ENCODE results near the gene SLC26A9.
A peak's percentile ranks its signal among the peaks of the same experiment; 100 is the strongest.
"Not testable (repeated sequence)": the region's sequence is repeated elsewhere in the genome, so short reads cannot be mapped to it uniquely, and the experiment has no call there.

The SLC26A9 gene

GRCh38 chr1:205923651-205924459 lies 19.4 kb downstream of the SLC26A9 start:
- FAIRE-seq, result no peak

- FAIRE-seq, result no peak
These were observed 20.4 kb downstream of the SLC26A9 start for GRCh38 chr1:205922806-205923205.

- no peak for FAIRE-seq
These were observed 20.9 kb downstream of the SLC26A9 start for GRCh38 chr1:205922314-205922713.

DNA sequence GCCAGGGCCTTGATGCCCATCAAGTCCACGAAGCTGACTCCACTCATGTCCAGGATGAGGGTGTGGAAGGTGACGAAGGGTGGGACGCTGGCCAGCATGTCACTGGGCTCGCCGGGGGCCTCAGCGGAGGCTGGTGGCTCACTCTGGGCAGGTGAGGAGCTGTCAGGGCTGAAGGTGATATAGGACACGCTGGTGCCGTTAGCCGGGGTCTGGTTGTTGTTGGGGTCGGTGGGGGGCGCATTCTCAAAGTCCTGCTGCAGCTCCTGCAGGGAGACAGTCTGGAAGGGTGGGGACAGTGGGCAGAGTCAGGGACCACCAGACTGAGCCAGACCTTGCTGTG lies 21.7 kb downstream of the SLC26A9 start:
- FAIRE-seq, result no peak

GRCh38 chr1:205920861-205921569 lies 22.2 kb downstream of the SLC26A9 start:
- FAIRE-seq, result no peak

DNA sequence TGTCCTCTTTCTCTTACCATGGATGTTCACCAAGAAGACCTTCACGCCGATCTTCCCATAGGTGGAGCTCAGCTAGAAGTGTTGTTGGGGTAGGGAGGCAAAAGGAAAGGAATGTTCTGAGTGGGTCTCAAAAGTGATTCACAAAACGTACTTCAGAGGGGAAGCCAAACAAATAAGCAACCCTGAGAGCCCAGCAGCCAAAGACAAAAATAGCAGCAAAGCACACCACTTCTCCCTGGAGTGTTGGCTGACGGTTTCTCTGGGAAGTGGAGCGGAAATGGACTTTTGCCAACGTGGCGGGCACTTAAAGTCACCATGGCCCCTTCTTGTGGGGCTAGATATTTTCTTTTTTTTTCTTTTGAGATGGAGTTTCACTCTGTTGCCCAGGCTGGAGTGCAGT lies 23.1 kb downstream of the SLC26A9 start:
- FAIRE-seq, result no peak

GRCh38 chr1:205918955-205919746 lies 24.1 kb downstream of the SLC26A9 start:
- peak; percentile 6 for FAIRE-seq

GRCh38 chr1:205917466-205918238 lies 25.6 kb downstream of the SLC26A9 start:
- FAIRE-seq, result no peak

DNA sequence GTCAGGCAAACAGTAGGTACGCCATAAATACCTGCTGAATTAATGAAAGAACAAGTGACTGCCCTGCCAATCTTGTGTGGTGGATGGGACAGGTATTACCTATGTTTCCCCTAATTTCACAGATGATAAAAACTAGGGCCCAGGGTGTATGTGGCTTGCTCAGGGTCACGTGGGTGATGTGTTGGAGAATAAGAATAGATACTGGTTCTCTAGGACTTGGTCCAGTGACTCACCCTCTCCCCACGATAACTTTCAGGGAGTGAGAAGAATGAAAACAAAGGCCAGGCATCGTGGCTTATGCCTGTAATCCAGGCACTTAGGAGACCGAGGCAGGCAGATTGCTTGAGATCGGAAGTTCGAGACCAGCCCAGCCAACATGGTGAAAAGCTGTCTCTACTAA lies 26.7 kb downstream of the SLC26A9 start:
- FAIRE-seq, result no peak

DNA sequence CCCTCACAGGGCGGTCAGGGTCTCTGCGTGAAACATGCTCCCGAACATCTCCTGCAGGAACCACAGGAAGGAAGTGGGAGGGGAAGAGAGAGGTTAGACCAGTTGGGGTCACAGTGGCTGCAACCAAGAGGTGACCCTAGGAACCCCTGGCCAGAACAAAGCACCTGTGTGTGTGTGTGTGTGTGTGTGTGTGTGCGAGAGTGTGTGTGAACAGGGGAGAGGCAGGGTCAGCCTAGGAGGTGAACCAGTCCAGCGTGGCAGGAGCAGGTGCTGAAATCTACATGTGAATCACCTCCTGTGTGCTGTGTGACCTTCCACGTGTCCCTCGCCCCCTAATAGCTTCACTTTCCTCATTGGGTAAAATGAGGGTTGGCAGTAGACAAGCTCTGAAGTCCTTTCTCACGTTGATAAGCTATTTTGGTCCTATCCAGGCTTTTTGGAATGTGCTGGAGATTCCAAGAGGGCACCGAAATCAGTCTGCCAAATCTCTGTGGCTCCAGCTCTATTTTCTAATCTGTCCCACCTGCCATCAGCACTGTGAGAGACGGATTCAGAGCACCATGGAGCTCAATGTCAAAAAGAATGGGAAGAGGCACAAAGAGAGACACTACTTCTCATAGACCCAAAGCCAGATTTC lies 27.8 kb downstream of the SLC26A9 start:
- FAIRE-seq, result no peak

GRCh38 chr1:205914730-205915129 lies 28.5 kb downstream of the SLC26A9 start:
- FAIRE-seq, result no peak

- no peak for FAIRE-seq
These were observed 29.1 kb downstream of the SLC26A9 start for GRCh38 chr1:205914155-205914507.

DNA sequence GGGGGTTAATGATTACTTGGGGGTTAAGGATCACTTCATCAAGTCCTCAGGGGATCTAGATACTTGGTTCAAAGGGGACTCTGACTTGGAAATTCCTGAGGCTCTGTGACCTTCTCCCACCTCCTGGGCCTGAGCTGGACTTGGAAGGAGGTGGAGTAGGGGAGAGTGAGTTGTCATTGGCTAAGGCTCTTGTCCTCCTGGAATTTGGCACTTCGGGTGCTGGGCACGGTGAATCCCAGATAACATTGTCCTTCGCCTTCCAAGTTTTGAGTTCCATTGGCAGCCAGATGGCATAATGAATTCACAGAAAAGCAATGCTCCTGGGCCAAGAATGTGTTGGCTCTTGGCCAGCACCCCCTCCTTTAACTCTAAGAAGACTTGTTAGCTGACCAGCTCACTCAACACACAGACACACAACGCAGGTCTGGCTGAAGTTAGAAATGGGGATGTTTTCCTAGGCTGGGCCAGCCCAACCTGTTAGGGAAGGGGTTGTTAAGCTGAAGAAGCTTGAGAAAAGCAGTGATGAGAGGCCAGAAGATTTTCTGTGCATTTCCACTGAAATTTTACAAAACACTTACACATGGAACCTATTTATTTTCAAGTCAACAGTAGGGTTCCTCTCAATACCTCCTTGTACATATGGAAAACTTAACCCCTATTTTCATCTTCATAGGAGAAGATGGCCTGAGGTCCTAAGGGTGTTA lies 29.7 kb downstream of the SLC26A9 start:
- no peak for FAIRE-seq

- no peak for FAIRE-seq
These were observed 35.5 kb downstream of the SLC26A9 start for GRCh38 chr1:205907794-205908193.

- not testable (repeated sequence) for FAIRE-seq
These were observed 38.2 kb downstream of the SLC26A9 start for GRCh38 chr1:205905095-205905494.

DNA sequence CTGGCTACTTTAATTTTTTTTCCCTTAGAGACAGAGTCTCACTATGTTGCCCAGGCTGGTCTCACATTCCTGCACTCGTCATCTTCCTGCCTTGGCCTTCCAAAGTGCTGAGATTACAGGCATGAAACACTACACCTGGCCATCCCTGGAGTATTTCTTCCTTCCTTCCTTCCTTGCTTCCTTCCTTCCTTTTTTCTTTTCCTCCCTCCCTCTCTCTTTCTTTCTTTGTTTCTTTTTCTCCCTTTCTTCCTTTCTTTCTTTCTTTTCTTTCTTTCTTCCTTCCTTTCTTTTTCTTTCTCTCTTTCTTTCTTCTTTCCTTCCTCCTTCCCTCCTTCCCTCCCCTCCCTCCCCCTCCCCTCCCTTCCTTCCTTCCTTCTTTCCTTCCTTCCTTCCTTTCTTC lies 46.9 kb downstream of the SLC26A9 start:
- no peak for FAIRE-seq

GRCh38 chr1:205894119-205894518 lies 49.1 kb downstream of the SLC26A9 start:
- FAIRE-seq, result not testable (repeated sequence)

DNA sequence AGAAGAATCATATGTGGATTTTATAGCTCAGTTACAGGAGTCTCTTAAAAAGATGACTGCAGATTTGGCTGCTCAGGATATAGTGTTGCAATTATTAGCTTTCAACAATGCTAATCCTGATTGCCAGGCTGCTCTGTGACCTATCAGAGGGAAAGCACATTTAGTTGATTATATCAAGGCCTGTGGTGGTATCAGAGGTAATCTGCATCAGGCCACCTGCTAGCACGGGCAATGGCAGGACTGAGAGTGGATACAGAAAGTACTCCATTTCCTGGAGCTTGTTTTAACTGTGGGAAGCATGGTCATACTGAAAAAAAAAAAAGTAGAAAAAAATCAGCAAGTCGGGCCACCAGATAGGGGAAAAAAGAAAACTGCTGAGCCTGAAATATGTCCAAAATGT lies 51.1 kb downstream of the SLC26A9 start:
- FAIRE-seq, result not testable (repeated sequence)

DNA sequence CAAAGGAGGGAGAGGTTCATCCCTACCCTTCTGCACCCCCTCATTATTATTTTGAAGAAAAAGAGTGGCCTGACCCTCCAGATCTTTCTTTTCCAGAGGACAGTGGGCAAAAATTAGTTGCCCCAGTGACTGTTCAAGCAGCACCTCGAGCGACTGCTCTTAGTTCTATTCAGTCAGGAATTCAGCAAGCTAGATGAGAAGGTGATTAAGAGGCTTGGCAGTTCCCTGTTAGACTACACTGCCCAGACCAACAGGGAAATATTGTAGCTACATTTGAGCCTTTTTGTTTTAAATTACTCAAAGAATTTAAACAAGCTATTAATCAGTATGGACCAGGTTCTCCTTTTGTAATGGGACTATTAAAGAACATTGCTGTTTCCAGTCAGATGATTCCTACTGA lies 51.8 kb downstream of the SLC26A9 start:
- FAIRE-seq, result not testable (repeated sequence)

GRCh38 chr1:205890631-205891030 lies 52.6 kb downstream of the SLC26A9 start:
- FAIRE-seq, result not testable (repeated sequence)

DNA sequence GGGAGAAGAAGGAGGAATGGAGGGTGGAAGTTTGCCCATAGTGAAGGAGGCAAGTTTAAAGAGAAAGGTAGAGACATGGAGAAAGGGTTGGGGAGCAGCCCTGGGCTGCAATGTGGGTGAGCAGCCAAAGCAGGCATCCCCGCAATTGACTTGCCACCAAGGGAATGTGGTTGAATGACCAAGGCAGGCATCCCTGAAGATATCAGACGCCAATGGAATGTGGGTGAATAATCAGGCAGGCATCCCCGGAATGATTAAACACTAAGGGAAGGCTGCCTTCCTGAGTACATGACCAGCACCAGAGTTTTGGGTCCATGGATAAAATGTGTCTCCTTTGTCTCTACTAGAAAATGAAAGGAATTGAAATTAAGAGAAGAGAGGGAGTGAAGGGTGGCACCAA lies 53.5 kb downstream of the SLC26A9 start:
- not testable (repeated sequence) for FAIRE-seq

- not testable (repeated sequence) for FAIRE-seq
These were observed 54.2 kb downstream of the SLC26A9 start for GRCh38 chr1:205889006-205889405.

All from A204.1 (cell line).